ENCODE measurements around the gene DDX25.

- TF ChIP-seq FOXM1 (IDR thresholded peaks at IDR 0.05; ENCODE audit: low read depth, low read length) (no peak), BHLHE40 (IDR thresholded peaks at IDR 0.05; ENCODE audit: borderline replicate concordance in 1 of 2, low read depth in 2 of 2, low read length in 1 of 2) (no peak), SMC3 (IDR thresholded peaks at IDR 0.05; ENCODE audit: borderline replicate concordance, low read length) (no peak), POLR2A (IDR thresholded peaks at IDR 0.05; ENCODE audit: low read depth, low read length) (no peak), E2F4 (IDR thresholded peaks at IDR 0.05; ENCODE audit: low read depth, low read length) (no peak), BCL11A (IDR thresholded peaks at IDR 0.05; ENCODE audit: low read depth, low read length) (no peak), TARDBP (IDR thresholded peaks at IDR 0.05; ENCODE audit: borderline replicate concordance) (no peak), TAF1 (IDR thresholded peaks at IDR 0.05; ENCODE audit: borderline replicate concordance, low read depth, low read length) (no peak), CTCF (IDR thresholded peaks at IDR 0.05 in 2 of 3, conservative IDR thresholded peaks at IDR 0.05 in 1 of 3; ENCODE audit: control insufficient read depth in 2 of 3, extremely low read depth in 1 of 3, insufficient read depth in 1 of 3, low read depth in 3 of 3, low read length in 3 of 3) (peak; percentile 27 to 38 (median 37); a peak in 4 of 6 replicates), CREM (IDR thresholded peaks at IDR 0.05; ENCODE audit: low read depth) (no peak)
Observed at GRCh38 chr11:125871391-125872137, 32.7 kb upstream of the DDX25 start.

All from GM12878 (cell line).